ENCODE results near the gene SSH2. TPM values are rescaled to one million over a fixed set of nuclear protein-coding genes. Genes with fewer than 3 reads are reported as not detected.

SSH2 gene
- total RNA-seq, 1 donor from 2014 or later, result 46.5 TPM

DNA sequence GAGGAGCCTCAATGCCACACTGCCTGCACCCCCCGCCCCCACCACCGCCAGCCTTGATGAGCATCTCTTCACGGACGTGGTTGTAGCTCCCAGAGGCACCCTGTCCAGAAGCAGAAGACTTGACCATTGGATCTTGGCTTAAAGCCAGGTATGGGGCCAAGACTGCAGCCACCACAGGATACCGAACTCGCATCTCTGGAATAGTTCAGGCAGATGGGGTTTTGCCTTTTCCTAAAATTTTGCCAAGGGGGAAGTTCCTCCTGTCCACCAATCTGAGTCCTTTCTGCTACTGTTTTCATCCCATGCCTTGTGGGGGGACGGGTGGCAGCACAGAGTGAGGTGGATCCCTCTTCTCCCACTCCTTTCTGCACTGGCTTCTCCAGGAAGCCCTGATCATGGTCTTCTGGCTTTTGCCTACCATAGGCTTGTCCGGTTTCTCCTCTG is 308.3 kb downstream of the SSH2 start:
- H3K4me1 Mint-ChIP-seq (ENCODE audit: low read depth, unreplicated experiment), result no peaks in the 10 kb centered on the region
- TF ChIP-seq, protein P1, sequence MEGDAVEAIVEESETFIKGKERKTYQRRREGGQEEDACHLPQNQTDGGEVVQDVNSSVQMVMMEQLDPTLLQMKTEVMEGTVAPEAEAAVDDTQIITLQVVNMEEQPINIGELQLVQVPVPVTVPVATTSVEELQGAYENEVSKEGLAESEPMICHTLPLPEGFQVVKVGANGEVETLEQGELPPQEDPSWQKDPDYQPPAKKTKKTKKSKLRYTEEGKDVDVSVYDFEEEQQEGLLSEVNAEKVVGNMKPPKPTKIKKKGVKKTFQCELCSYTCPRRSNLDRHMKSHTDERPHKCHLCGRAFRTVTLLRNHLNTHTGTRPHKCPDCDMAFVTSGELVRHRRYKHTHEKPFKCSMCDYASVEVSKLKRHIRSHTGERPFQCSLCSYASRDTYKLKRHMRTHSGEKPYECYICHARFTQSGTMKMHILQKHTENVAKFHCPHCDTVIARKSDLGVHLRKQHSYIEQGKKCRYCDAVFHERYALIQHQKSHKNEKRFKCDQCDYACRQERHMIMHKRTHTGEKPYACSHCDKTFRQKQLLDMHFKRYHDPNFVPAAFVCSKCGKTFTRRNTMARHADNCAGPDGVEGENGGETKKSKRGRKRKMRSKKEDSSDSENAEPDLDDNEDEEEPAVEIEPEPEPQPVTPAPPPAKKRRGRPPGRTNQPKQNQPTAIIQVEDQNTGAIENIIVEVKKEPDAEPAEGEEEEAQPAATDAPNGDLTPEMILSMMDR (IDR thresholded peaks at IDR 0.05; ENCODE audit: partially characterized antibody, unreplicated experiment), result no peak
- H3K27ac Mint-ChIP-seq (ENCODE audit: unreplicated experiment), result no peak overlapping the region
- no peak for DNase-seq
- peaks cover 3% of the 10 kb centered on the region for H3K9me3 Mint-ChIP-seq (ENCODE audit: unreplicated experiment)
- H3K36me3 Mint-ChIP-seq (ENCODE audit: unreplicated experiment), result no peaks in the 10 kb centered on the region
- H3K4me3 Mint-ChIP-seq (ENCODE audit: unreplicated experiment), result peak overlapping the region; percentile 46
- H3K27me3 Mint-ChIP-seq (ENCODE audit: unreplicated experiment), result peaks cover 19% of the 10 kb centered on the region

DNA sequence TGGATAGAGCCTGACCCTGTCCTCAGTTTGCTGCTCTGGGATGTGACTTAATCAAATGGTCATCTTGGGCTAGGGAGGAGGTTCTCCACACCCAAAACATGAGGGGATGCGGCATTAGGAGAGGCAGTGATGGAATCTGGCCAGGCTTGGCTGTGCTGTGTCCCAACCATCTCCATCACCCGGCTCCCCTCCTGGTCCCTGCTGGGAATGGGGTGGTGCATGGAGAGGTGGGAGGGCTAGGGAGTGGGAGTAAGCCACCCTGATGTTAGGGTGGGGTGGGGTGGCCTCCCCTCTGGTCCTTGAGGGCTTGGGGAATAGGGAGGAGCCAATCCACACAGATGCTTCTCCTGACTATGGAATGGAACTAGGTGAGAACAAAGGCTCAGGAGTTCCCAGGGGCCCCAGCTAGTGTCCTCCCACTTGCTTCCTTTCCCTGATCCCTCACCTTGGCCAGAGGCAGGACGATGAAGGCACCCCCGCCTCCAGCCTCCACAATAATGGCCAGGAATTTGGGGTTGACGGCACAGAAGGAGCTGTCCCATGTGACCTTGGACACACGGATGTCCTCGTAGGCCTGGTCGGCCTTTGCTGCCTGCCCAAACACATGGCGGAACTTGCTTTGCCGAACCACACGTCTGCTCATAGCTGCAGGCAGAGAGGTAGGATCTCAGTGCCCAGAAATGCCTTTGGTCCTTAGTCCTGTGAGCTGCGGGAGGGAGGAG is 309.1 kb downstream of the SSH2 start:
- TF ChIP-seq, protein P1 (IDR thresholded peaks at IDR 0.05; ENCODE audit: partially characterized antibody, unreplicated experiment), result no peak
- Mint-ChIP-seq H3K27ac (ENCODE audit: unreplicated experiment) (no peak overlapping the region), H3K4me3 (ENCODE audit: unreplicated experiment) (no peak overlapping the region), H3K27me3 (ENCODE audit: unreplicated experiment) (peaks cover 20% of the 10 kb centered on the region), H3K9me3 (ENCODE audit: unreplicated experiment) (peaks cover 5% of the 10 kb centered on the region), H3K4me1 (ENCODE audit: low read depth, unreplicated experiment) (no peaks in the 10 kb centered on the region), H3K36me3 (ENCODE audit: unreplicated experiment) (no peaks in the 10 kb centered on the region)
- DNase-seq, result no peak

DNA sequence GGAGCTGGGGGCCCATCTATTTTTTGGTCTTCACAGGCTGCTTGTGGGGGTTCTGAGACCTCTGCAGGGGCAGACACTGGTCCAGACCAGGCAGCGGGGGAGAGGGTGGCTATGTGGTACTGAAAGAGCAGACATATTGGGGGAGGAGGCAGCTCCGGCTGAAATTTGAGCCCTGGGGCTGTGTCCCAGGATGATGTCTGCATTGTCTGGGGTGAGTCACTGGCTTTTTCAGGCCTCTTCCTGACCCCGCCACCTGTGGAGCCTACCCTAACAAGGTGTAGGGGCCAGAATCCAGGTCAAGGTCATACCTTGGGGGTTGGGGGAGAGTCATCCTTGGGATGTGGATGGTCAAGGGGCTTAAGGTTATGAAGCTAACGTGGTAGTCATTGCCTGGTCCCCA is 309.8 kb downstream of the SSH2 start:
- Mint-ChIP-seq H3K4me3 (ENCODE audit: unreplicated experiment) (no peak overlapping the region), H3K27me3 (ENCODE audit: unreplicated experiment) (peaks cover 24% of the 10 kb centered on the region), H3K27ac (ENCODE audit: unreplicated experiment) (no peak overlapping the region), H3K36me3 (ENCODE audit: unreplicated experiment) (no peaks in the 10 kb centered on the region), H3K4me1 (ENCODE audit: low read depth, unreplicated experiment) (peaks cover 2% of the 10 kb centered on the region), H3K9me3 (ENCODE audit: unreplicated experiment) (peaks cover 5% of the 10 kb centered on the region)
- DNase-seq, result no peak
- TF ChIP-seq, protein P1 (IDR thresholded peaks at IDR 0.05; ENCODE audit: partially characterized antibody, unreplicated experiment), result no peak

DNA sequence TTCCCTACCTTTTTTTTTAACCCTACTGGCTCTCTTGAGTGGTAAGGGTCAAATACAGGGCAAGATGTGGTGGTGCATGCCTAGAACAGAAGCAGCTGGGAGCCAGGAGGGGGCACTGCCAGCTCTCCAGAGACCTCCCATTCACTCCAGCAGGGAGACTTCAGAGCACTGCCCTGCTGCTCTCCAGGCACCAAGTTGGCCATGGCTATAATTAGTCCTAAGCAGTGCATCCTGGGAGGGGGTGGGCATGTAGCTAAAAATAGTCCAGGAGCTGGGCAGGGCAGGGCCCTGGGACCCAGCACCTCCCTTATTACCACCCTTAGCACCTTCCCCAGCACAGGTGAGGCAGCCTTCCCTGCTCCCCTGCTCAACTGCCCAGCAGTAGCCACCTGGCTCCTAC is 310.8 kb downstream of the SSH2 start:
- H3K4me1 Mint-ChIP-seq (ENCODE audit: low read depth, unreplicated experiment), result peaks cover 4% of the 10 kb centered on the region
- no peak overlapping the region for H3K27ac Mint-ChIP-seq (ENCODE audit: unreplicated experiment)
- DNase-seq, result no peak
- TF ChIP-seq, protein P1 (IDR thresholded peaks at IDR 0.05; ENCODE audit: partially characterized antibody, unreplicated experiment), result no peak
- H3K27me3 Mint-ChIP-seq (ENCODE audit: unreplicated experiment), result peaks cover 24% of the 10 kb centered on the region
- no peaks in the 10 kb centered on the region for H3K36me3 Mint-ChIP-seq (ENCODE audit: unreplicated experiment)
- no peak overlapping the region for H3K4me3 Mint-ChIP-seq (ENCODE audit: unreplicated experiment)
- H3K9me3 Mint-ChIP-seq (ENCODE audit: unreplicated experiment), result peaks cover 5% of the 10 kb centered on the region

DNA sequence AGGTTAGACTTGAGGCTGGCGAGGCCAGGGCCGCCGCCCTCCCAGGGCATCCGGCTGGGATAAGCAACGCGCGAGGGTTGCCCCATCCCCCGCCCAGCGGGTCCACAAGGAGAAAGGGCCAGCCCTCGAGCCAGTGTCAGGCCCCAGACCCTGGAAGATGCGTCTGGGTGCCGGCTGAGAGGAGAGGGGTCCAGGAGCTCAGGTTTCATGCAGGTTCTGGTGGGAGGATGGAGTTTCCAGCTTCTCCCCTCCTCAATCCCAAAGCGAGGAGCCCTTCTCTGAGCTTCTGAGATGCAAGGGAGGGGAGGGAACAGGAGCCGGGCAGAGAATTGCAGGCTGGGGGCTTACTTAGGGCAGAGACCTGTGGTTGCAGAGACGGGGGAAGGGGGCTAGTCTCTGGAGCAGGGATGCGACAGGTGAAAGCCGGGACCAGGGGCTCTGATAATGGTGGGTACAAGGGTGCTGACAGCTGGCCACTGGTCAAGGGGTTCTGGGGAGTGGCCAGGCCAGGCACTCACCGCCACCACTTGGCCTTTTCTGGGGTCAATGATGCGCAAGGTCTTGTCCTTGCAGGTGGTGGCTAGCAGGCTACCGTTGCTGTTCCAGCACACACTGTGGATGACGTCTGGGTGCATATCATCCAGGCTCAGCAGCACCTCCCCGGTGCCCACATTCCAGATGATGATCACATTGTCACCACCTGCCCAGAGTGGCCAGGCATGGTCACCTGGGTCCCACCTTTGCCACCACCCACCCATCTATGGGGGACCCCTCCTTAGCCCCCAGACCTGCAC is 311.6 kb downstream of the SSH2 start:
- Mint-ChIP-seq H3K9me3 (ENCODE audit: unreplicated experiment) (peaks cover 5% of the 10 kb centered on the region), H3K27ac (ENCODE audit: unreplicated experiment) (no peak overlapping the region), H3K27me3 (ENCODE audit: unreplicated experiment) (peaks cover 22% of the 10 kb centered on the region), H3K4me1 (ENCODE audit: low read depth, unreplicated experiment) (peaks cover 6% of the 10 kb centered on the region), H3K4me3 (ENCODE audit: unreplicated experiment) (no peak overlapping the region), H3K36me3 (ENCODE audit: unreplicated experiment) (no peaks in the 10 kb centered on the region)
- DNase-seq, result no peak
- TF ChIP-seq, protein P1 (IDR thresholded peaks at IDR 0.05; ENCODE audit: partially characterized antibody, unreplicated experiment), result peak; percentile 4
